Loucy (cell line): Measurements from ENCODE around the gene ZNF324B.

Source experiments
- H2AFZ ChIP-seq: fragments of 200-600 bp; sonication (generic); 2 replicates; pipeline ENCODE4 v1.6.0; 2016; ENCODE audit warnings: antibody characterized with exemption, mild to moderate bottlenecking, low read length, moderate library complexity
- H3F3A ChIP-seq: fragments of 200-600 bp; 2 replicates; pipeline ENCODE4 v1.6.0; 2016; ENCODE audit warnings: antibody characterized with exemption, low read depth, mild to moderate bottlenecking
- H3K27me3 ChIP-seq: fragments of 200-600 bp; sonication (generic); 2 replicates; pipeline ENCODE4 v1.6.1; 2014; ENCODE audit warnings: low read length, mild to moderate bottlenecking; ENCODE audit not compliant: insufficient read depth, poor library complexity, severe bottlenecking
- H3K36me3 ChIP-seq: fragments of 200-600 bp; sonication (generic); 2 replicates; pipeline ENCODE4 v1.6.1; 2016; ENCODE audit warnings: low read length; ENCODE audit not compliant: insufficient read depth
- H3K4me1 ChIP-seq: fragments of 200-600 bp; sonication (generic); 2 replicates; pipeline ENCODE4 v1.5.1; 2014; ENCODE audit warnings: low read length, mild to moderate bottlenecking; ENCODE audit not compliant: insufficient read depth, poor library complexity, severe bottlenecking
- H3K4me2 ChIP-seq: fragments of 200-600 bp; sonication (generic); 2 replicates; pipeline ENCODE4 v1.6.0; 2014; ENCODE audit warnings: antibody characterized with exemption, low read length, low read depth, mild to moderate bottlenecking; ENCODE audit not compliant: poor library complexity, severe bottlenecking
- H3K4me3 ChIP-seq: fragments of 200-600 bp; sonication (generic); 2 replicates; pipeline ENCODE4 v1.5.1; 2014; ENCODE audit warnings: low read length, mild to moderate bottlenecking, mixed read lengths; ENCODE audit not compliant: poor library complexity, severe bottlenecking
- H3K79me2 ChIP-seq: fragments of 200-600 bp; sonication (generic); 2 replicates; pipeline ENCODE4 v1.6.1; 2014; ENCODE audit warnings: low read length; ENCODE audit not compliant: insufficient read depth
- H3K9ac ChIP-seq: fragments of 200-600 bp; sonication (generic); 2 replicates; pipeline ENCODE4 v1.6.0; 2014; ENCODE audit warnings: mild to moderate bottlenecking, low read depth, low read length, moderate library complexity; ENCODE audit not compliant: poor library complexity, severe bottlenecking
- H3K9me2 ChIP-seq: fragments of 200-600 bp; sonication (generic); replicated peaks from 2 replicates; pipeline ENCODE4 v1.6.1; 2016; ENCODE audit warnings: low read depth, low read length, mixed read lengths
- H3K9me3 ChIP-seq: fragments of 200-600 bp; sonication (generic); 2 replicates; pipeline ENCODE4 v1.6.1; 2014; ENCODE audit warnings: mild to moderate bottlenecking, antibody characterized with exemption, low read length, low read depth; ENCODE audit not compliant: insufficient read depth
- H4K20me1 ChIP-seq: fragments of 200-600 bp; sonication (generic); 2 replicates; pipeline ENCODE4 v1.6.0; 2014; ENCODE audit warnings: antibody characterized with exemption, low read length, mild to moderate bottlenecking; ENCODE audit not compliant: insufficient read depth, poor library complexity, severe bottlenecking
- EZH2phosphoT487 ChIP-seq: fragments of 200-600 bp; IDR thresholded peaks from 2 replicates; pipeline ENCODE4 v1.6.1; 2018; ENCODE audit warnings: antibody characterized with exemption, mild to moderate bottlenecking, moderate library complexity, borderline replicate concordance
- TF ChIP-seq, protein P1 (sequence below): fragments of 200-600 bp; sonication (generic); conservative IDR thresholded peaks from 2 replicates; pipeline ENCODE4 v1.5.1; 2014; ENCODE audit warnings: mild to moderate bottlenecking, antibody characterized with exemption, low read length

The ZNF324B gene

GRCh38 chr19:58499021-58499927, 47.9 kb downstream of the ZNF324B start:
- H3K36me3 ChIP-seq: no peaks in the 10 kb centered on the region
- H4K20me1 ChIP-seq: no peaks in the 10 kb centered on the region
- H3K4me1 ChIP-seq: peaks cover 14% of the 10 kb centered on the region
- H3K9me2 ChIP-seq: no peaks in the 10 kb centered on the region
- peaks cover 3% of the 10 kb centered on the region; the same call in 1 of the 2 replicates for H3F3A ChIP-seq
- H3K27me3 ChIP-seq: no peaks in the 10 kb centered on the region
- peak overlapping the region; percentile 73 for H3K4me3 ChIP-seq
- TF ChIP-seq, protein P1, sequence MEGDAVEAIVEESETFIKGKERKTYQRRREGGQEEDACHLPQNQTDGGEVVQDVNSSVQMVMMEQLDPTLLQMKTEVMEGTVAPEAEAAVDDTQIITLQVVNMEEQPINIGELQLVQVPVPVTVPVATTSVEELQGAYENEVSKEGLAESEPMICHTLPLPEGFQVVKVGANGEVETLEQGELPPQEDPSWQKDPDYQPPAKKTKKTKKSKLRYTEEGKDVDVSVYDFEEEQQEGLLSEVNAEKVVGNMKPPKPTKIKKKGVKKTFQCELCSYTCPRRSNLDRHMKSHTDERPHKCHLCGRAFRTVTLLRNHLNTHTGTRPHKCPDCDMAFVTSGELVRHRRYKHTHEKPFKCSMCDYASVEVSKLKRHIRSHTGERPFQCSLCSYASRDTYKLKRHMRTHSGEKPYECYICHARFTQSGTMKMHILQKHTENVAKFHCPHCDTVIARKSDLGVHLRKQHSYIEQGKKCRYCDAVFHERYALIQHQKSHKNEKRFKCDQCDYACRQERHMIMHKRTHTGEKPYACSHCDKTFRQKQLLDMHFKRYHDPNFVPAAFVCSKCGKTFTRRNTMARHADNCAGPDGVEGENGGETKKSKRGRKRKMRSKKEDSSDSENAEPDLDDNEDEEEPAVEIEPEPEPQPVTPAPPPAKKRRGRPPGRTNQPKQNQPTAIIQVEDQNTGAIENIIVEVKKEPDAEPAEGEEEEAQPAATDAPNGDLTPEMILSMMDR: peak; percentile 52
- no peak for TF ChIP-seq EZH2phosphoT487
- peak overlapping the region; percentile 73 for H3K9ac ChIP-seq
- no peaks in the 10 kb centered on the region for H3K9me3 ChIP-seq
- H2AFZ ChIP-seq: peak overlapping the region; percentile 77
- no peaks in the 10 kb centered on the region for H3K79me2 ChIP-seq
- peak overlapping the region; percentile 72 for H3K4me2 ChIP-seq

- no peaks in the 10 kb centered on the region for H3K9me3 ChIP-seq
- H3K4me3 ChIP-seq: peak overlapping the region; percentile 73
- H3K27me3 ChIP-seq: no peaks in the 10 kb centered on the region
- peaks cover 3% of the 10 kb centered on the region; the same call in 1 of the 2 replicates for H3F3A ChIP-seq
- no peaks in the 10 kb centered on the region for H3K9me2 ChIP-seq
- no peak for TF ChIP-seq EZH2phosphoT487
- TF ChIP-seq, protein P1: no peak
- H3K4me1 ChIP-seq: peaks cover 14% of the 10 kb centered on the region
- H4K20me1 ChIP-seq: no peaks in the 10 kb centered on the region
- H3K79me2 ChIP-seq: no peaks in the 10 kb centered on the region
- H3K4me2 ChIP-seq: peak overlapping the region; percentile 72
- H2AFZ ChIP-seq: no peak overlapping the region
- no peaks in the 10 kb centered on the region for H3K36me3 ChIP-seq
- peak overlapping the region; percentile 73 for H3K9ac ChIP-seq
Measured at GRCh38 chr19:58500242-58500641, 48.8 kb downstream of the ZNF324B start.
